Measurements from ENCODE around the gene SNX32.
"Not testable (repeated sequence)": the region's sequence is repeated elsewhere in the genome, so short reads cannot be mapped to it uniquely, and the experiment has no call there.

Gene SNX32

DNA sequence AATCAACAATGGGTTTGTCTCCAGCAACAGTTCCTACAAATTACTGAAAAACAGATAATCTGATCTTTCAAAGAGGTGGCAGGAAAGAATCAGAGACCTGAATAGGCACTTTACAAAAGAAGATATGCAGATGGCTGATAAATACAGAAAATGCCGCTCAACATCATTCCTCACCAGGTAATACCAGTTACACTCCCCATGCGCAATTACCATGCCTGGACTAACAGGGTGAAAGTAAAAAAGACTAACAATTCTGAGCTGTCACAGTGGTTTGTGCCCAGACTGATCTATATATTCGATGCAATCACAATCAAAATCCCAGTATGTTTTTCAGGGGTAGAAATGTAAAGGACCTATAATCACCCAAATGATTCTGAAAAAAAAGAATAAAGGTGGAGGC, 10.0 kb downstream of the SNX32 start:
- no peaks in the 10 kb centered on the region for H3K9me3 ChIP-seq (ENCODE audit: control insufficient read depth, insufficient read depth, low read length)
- no peaks in the 10 kb centered on the region for H3F3A ChIP-seq (ENCODE audit: control insufficient read depth, insufficient read depth)
- TF ChIP-seq EZH2phosphoT487 (IDR thresholded peaks at IDR 0.05; ENCODE audit: borderline replicate concordance, low read length): no peak
- H4K20me1 ChIP-seq (ENCODE audit: control insufficient read depth, insufficient read depth, low read depth, low read length): no peaks in the 10 kb centered on the region
- no peaks in the 10 kb centered on the region for H3K27me3 ChIP-seq (ENCODE audit: control insufficient read depth, low read length)
- H3K4me3 ChIP-seq (ENCODE audit: low read length): no peak overlapping the region
- no peak overlapping the region for H3K4me2 ChIP-seq (ENCODE audit: low read length)
- H3K36me3 ChIP-seq (ENCODE audit: control insufficient read depth, low read length): no peaks in the 10 kb centered on the region
- H3K27ac ChIP-seq (ENCODE audit: low read depth, low read length): no peak overlapping the region
- no peaks in the 10 kb centered on the region for H3K79me2 ChIP-seq (ENCODE audit: control insufficient read depth, low read length)
- H3K9me2 ChIP-seq (replicated peaks; ENCODE audit: control insufficient read depth, low read length): no peaks in the 10 kb centered on the region
- no peaks in the 10 kb centered on the region for H3K4me1 ChIP-seq (ENCODE audit: control insufficient read depth, low read length)

DNA sequence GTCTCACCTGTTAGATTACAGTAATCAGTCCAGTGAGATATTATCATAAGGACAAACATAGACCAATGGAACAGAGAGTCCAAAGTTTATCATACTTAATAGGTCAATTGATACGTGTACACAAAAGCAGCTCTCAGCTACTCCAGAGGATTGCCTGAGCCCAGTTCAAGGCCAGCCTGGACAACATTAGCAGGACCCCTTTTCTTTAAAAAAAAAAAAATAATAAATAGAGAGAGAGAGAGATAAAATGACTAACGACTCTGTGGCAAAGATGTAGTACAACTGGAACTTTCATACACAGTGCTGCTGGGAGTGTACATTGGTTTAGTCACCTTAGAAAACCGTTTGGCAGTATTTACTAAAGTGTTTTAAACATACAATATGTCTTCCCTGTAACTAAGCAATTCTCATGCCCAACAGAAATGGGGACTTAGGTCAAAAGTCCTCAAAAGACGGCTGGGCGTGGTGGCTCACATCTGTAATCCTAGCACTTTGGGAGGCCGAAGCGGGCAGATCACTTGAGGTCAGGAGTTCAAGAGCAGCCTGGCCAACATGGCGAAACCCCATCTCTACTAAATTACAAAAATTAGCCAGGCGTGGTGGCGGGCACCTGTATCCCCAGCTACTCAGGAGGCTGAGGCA, 10.6 kb downstream of the SNX32 start:
- Histone ChIP-seq H3K4me1 (ENCODE audit: control insufficient read depth, low read length) (no peaks in the 10 kb centered on the region), H3K27ac (ENCODE audit: low read depth, low read length) (no peak overlapping the region), H3K4me2 (ENCODE audit: low read length) (no peak overlapping the region), H3K4me3 (ENCODE audit: low read length) (no peak overlapping the region), H3K9me2 (replicated peaks; ENCODE audit: control insufficient read depth, low read length) (no peaks in the 10 kb centered on the region), H3K36me3 (ENCODE audit: control insufficient read depth, low read length) (no peaks in the 10 kb centered on the region), H4K20me1 (ENCODE audit: control insufficient read depth, insufficient read depth, low read depth, low read length) (no peaks in the 10 kb centered on the region), H3K27me3 (ENCODE audit: control insufficient read depth, low read length) (0 out of 2 replicates have a peak, but pooled peaks cover 2% of the 10 kb centered on the region), H3F3A (ENCODE audit: control insufficient read depth, insufficient read depth) (0 out of 2 replicates have a peak, but pooled peaks cover 3% of the 10 kb centered on the region), H3K79me2 (ENCODE audit: control insufficient read depth, low read length) (no peaks in the 10 kb centered on the region), H3K9me3 (ENCODE audit: control insufficient read depth, insufficient read depth, low read length) (no peaks in the 10 kb centered on the region)
- TF ChIP-seq, protein P1, sequence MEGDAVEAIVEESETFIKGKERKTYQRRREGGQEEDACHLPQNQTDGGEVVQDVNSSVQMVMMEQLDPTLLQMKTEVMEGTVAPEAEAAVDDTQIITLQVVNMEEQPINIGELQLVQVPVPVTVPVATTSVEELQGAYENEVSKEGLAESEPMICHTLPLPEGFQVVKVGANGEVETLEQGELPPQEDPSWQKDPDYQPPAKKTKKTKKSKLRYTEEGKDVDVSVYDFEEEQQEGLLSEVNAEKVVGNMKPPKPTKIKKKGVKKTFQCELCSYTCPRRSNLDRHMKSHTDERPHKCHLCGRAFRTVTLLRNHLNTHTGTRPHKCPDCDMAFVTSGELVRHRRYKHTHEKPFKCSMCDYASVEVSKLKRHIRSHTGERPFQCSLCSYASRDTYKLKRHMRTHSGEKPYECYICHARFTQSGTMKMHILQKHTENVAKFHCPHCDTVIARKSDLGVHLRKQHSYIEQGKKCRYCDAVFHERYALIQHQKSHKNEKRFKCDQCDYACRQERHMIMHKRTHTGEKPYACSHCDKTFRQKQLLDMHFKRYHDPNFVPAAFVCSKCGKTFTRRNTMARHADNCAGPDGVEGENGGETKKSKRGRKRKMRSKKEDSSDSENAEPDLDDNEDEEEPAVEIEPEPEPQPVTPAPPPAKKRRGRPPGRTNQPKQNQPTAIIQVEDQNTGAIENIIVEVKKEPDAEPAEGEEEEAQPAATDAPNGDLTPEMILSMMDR (IDR thresholded peaks at IDR 0.05; ENCODE audit: low read depth, low read length, poor library complexity, severe bottlenecking): no peak
- TF ChIP-seq EZH2phosphoT487 (IDR thresholded peaks at IDR 0.05; ENCODE audit: borderline replicate concordance, low read length): no peak

DNA sequence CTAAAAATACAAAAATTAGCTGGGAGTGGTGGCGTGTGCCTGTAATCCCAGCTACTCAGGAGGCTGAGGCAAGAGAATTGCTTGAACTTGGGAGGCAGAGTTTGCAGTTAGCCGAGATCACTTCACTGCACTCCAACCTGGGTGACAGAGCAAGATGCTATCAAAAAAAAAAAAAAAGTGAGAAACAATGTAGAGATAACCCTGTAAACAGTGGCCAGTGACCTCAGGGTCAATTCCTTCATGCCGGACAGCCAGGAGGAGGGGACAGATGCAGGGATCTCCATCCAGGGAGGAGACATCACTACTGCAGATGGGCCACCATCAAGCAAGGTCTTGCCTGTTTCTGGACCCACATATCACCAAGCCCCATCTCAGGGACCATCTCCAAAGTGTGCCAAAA, 14.0 kb downstream of the SNX32 start:
- H3K79me2 ChIP-seq (ENCODE audit: control insufficient read depth, low read length): no peaks in the 10 kb centered on the region
- no peaks in the 10 kb centered on the region for H3K9me2 ChIP-seq (replicated peaks; ENCODE audit: control insufficient read depth, low read length)
- H3K4me2 ChIP-seq (ENCODE audit: low read length): no peak overlapping the region
- peaks cover 17% of the 10 kb centered on the region for H3K36me3 ChIP-seq (ENCODE audit: control insufficient read depth, low read length)
- H3F3A ChIP-seq (ENCODE audit: control insufficient read depth, insufficient read depth): peaks cover 8% of the 10 kb centered on the region
- H3K9me3 ChIP-seq (ENCODE audit: control insufficient read depth, insufficient read depth, low read length): peaks cover 5% of the 10 kb centered on the region; the same call in 1 of the 2 replicates
- H4K20me1 ChIP-seq (ENCODE audit: control insufficient read depth, insufficient read depth, low read depth, low read length): no peaks in the 10 kb centered on the region
- H3K4me1 ChIP-seq (ENCODE audit: control insufficient read depth, low read length): no peaks in the 10 kb centered on the region
- H3K27ac ChIP-seq (ENCODE audit: low read depth, low read length): no peak overlapping the region
- TF ChIP-seq, protein P1 (IDR thresholded peaks at IDR 0.05; ENCODE audit: low read depth, low read length, poor library complexity, severe bottlenecking): no peak
- TF ChIP-seq EZH2phosphoT487 (IDR thresholded peaks at IDR 0.05; ENCODE audit: borderline replicate concordance, low read length): no peak
- H3K27me3 ChIP-seq (ENCODE audit: control insufficient read depth, low read length): 0 out of 2 replicates have a peak, but pooled peaks cover 2% of the 10 kb centered on the region
- no peak overlapping the region for H3K4me3 ChIP-seq (ENCODE audit: low read length)

DNA sequence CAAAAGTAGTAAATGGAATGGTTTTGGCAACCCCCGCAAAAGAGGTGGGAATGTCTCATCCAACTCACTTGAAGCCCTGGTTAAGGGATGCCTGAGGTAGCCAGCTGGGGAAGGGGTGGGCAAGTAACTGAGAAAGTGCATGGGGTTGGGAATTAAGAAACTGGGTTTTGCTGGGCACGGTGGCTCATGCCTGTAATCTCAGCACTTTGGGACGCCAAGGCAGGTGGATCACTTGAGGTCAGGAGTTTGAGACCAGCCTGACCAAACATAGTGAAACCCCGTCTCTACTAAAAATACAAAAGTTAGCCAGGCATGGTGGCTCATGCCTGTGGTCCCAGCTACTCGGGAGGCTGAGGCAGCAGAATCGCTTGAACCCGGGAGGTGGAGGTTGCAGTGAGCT, 14.9 kb downstream of the SNX32 start:
- peaks cover 15% of the 10 kb centered on the region for H3F3A ChIP-seq (ENCODE audit: control insufficient read depth, insufficient read depth)
- H3K4me3 ChIP-seq (ENCODE audit: low read length); H3K4me1 ChIP-seq (ENCODE audit: control insufficient read depth, low read length); H3K9me2 ChIP-seq (replicated peaks; ENCODE audit: control insufficient read depth, low read length); H4K20me1 ChIP-seq (ENCODE audit: control insufficient read depth, insufficient read depth, low read depth, low read length); H3K27me3 ChIP-seq (ENCODE audit: control insufficient read depth, low read length); H3K9me3 ChIP-seq (ENCODE audit: control insufficient read depth, insufficient read depth, low read length); H3K79me2 ChIP-seq (ENCODE audit: control insufficient read depth, low read length); H3K27ac ChIP-seq (ENCODE audit: low read depth, low read length); H3K4me2 ChIP-seq (ENCODE audit: low read length): not testable (repeated sequence)
- H3K36me3 ChIP-seq (ENCODE audit: control insufficient read depth, low read length): peaks cover 26% of the 10 kb centered on the region
